SJSA1 (cell line): ENCODE data around the gene INHBE. TPM values are rescaled to one million over a fixed set of nuclear protein-coding genes. Genes with fewer than 3 reads are reported as not detected.
"Not testable (repeated sequence)": the region's sequence is repeated elsewhere in the genome, so short reads cannot be mapped to it uniquely, and the experiment has no call there.

Experiments
- DNase-seq, 2 experiments: peaks; one replicate each; pipeline ENCODE4 v3.0.0-alpha.2; 2015 to 2020; ENCODE audit warnings: low spot score in 2 of 2, low read depth in 1 of 2
- H3K27ac ChIP-seq: fragments of 250-450 bp; sonication (Bioruptor Pico); 2 replicates; pipeline ENCODE4 v1.5.1; 2020; ENCODE audit warnings: mild to moderate bottlenecking, moderate library complexity
- H3K27me3 ChIP-seq: fragments of 250-450 bp; sonication (Bioruptor Pico); replicated peaks from 2 replicates; pipeline ENCODE4 v1.5.1; 2020; ENCODE audit warnings: mild to moderate bottlenecking, moderate library complexity
- H3K36me3 ChIP-seq: fragments of 250-450 bp; sonication (Bioruptor Pico); 2 replicates; pipeline ENCODE4 v1.5.1; 2020; ENCODE audit warnings: mild to moderate bottlenecking
- H3K4me1 ChIP-seq: fragments of 250-450 bp; sonication (Bioruptor Pico); replicated peaks from 2 replicates; pipeline ENCODE4 v1.6.1; 2021; ENCODE audit warnings: mild to moderate bottlenecking
- H3K4me3 ChIP-seq: fragments of 250-450 bp; sonication (Bioruptor Pico); 2 replicates; pipeline ENCODE4 v1.5.1; 2020; ENCODE audit warnings: mild to moderate bottlenecking
- H3K9me3 ChIP-seq: fragments of 250-450 bp; sonication (Bioruptor Pico); replicated peaks from 2 replicates; pipeline ENCODE4 v1.5.1; 2020; ENCODE audit warnings: mild to moderate bottlenecking
- total RNA-seq: library from RNA; depleted of rRNA; stranded (reverse); fragments of >200 nt; shearing (Covaris generic); gene quantifications from 2 replicates; pipeline ENCODE4 v1.2.3, GENCODE V29; 2014; rRNA removed

Gene INHBE
- 2.2 and 2.5 TPM in 2 replicates for total RNA-seq

- peaks cover 58% of the 10 kb centered on the region for H3K4me1 ChIP-seq
- peaks cover 37% of the 10 kb centered on the region for H3K36me3 ChIP-seq
- DNase-seq, result peak in 1 of 2 experiments; percentile 99
- no peak within 1 kb of the TSS for H3K4me3 ChIP-seq
- no peak within 1 kb of the TSS for H3K27ac ChIP-seq
- H3K27me3 ChIP-seq, result no peaks in the 10 kb centered on the region
- no peaks in the 10 kb centered on the region for H3K9me3 ChIP-seq
Observed at GRCh38 chr12:57454566-57455373, at the start of gene INHBE. Gene INHBE (plus strand): TSS chr12:57455307. CDS start chr12:57455537, 230 bp downstream.

GRCh38 chr12:57410534-57410933, 44.6 kb upstream of the INHBE start:
- DNase-seq, result peak in 1 of 2 experiments; percentile 85
- H3K9me3 ChIP-seq, result no peaks in the 10 kb centered on the region; the same call in 1 of the 2 replicates
- H3K4me3 ChIP-seq, result no peak overlapping the region
- no peak overlapping the region for H3K27ac ChIP-seq
- peaks cover 17% of the 10 kb centered on the region for H3K36me3 ChIP-seq
- no peaks in the 10 kb centered on the region for H3K4me1 ChIP-seq
- H3K27me3 ChIP-seq, result no peaks in the 10 kb centered on the region

GRCh38 chr12:57414160-57414559, 40.9 kb upstream of the INHBE start:
- peak; percentile 66 to 84 for DNase-seq
- peaks cover 27% of the 10 kb centered on the region for H3K36me3 ChIP-seq
- not testable (repeated sequence) for H3K9me3 ChIP-seq, H3K4me1 ChIP-seq, H3K27me3 ChIP-seq, H3K4me3 ChIP-seq, H3K27ac ChIP-seq

- peak in 1 of 2 experiments; percentile 66 for DNase-seq
Observed at GRCh38 chr12:57415088-57415487, 40.0 kb upstream of the INHBE start.

DNA sequence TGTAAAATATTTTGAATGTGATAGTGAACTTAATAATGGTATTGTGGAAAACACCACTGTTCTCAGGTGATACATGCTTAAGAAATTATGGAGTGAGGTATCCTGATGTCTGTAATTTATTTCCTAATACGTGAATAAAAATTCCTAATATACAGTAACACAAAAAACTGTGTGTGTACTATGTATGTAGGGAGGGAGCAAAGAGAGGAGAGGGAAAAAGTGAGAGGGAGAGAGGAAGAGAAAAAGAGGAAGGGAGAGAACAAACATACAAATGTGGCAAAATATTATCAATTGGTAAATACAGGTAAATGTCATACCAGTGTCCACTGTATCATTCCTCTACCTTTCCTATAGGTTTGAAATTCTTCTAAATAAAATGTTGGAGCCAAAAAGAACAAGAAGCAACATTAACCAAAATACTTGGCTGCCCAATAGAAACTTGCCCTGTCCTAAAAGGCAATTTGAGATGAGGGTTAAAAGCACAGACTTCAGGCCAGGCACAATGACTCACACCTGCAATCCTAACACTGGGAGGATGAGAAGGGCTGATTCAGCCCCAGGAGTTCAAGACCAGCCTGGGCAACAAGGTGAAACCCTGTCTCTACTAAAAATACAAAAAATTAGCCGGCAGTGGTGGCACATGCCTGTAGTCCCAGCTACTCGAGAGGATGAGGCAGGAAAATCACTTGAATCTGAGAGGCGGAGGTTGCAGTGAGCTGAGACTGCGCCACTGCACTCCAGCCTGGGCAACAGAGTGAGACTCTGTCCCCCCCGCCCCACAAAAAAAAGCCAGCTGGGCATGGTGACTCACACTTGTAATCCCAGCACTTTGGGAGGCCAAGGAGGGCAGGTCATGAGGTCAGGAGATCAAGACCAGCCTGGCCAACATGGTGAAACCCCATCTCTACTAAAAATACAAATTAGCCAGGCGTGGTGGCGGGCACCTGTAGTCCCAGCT, 38.8 kb upstream of the INHBE start:
- peak; percentile 73 to 95 for DNase-seq
- no peaks in the 10 kb centered on the region; the same call in 1 of the 2 replicates for H3K9me3 ChIP-seq
- H3K4me1 ChIP-seq, result peaks cover 9% of the 10 kb centered on the region
- H3K27me3 ChIP-seq, result no peaks in the 10 kb centered on the region
- no peak overlapping the region for H3K4me3 ChIP-seq
- no peak overlapping the region for H3K27ac ChIP-seq
- peaks cover 42% of the 10 kb centered on the region for H3K36me3 ChIP-seq

More at GRCh38 chr12:57415088-57415487, 40.0 kb upstream of the INHBE start:
- Histone ChIP-seq H3K27me3 (no peaks in the 10 kb centered on the region), H3K27ac (no peak overlapping the region), H3K9me3 (no peaks in the 10 kb centered on the region; the same call in 1 of the 2 replicates), H3K36me3 (peaks cover 35% of the 10 kb centered on the region), H3K4me3 (no peak overlapping the region), H3K4me1 (peaks cover 9% of the 10 kb centered on the region)

DNA sequence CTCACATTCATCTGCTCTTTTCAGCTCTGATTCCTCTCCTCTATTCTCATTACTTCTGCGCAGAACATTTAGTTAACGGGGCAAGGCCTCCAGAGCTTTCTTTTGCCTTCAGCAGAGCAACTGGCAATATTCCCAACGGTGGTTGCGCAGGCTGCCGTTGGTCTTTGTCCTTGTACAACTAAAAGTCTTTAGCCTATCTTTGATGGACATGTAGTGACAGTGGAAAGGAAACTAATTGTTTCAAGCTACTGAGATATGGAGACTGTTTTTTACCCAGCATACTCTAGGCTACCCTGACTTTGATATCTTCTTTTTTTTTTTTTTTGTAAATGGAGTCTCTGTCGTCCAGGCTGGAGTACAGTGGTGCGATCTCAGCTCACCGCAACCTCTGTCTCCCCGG, 36.9 kb upstream of the INHBE start:
- Histone ChIP-seq H3K27ac (no peak overlapping the region), H3K27me3 (no peaks in the 10 kb centered on the region), H3K4me3 (no peak overlapping the region), H3K9me3 (no peaks in the 10 kb centered on the region), H3K4me1 (peaks cover 9% of the 10 kb centered on the region), H3K36me3 (peaks cover 53% of the 10 kb centered on the region)
- peak; percentile 71 to 91 for DNase-seq

DNA sequence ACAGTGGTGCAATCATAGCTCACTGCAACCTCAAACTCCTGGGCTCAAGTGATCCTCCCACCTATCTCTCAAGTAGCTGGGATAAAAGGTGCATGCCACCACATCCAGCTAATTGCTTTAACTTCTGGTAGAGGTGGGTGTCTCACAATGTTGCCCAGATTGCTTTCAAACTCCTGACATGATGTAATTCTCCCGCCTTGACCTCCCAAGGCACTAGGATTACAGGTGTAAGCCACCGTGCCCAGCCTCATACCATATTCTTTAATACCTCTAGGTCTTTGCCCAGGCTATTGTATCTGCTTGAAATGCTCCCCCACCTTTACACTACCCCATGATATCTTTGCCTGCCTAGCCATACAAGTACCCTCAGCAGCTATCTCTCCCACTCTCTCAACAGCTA, 35.6 kb upstream of the INHBE start:
- Histone ChIP-seq H3K27me3 (no peaks in the 10 kb centered on the region), H3K4me3 (no peak overlapping the region), H3K36me3 (peaks cover 63% of the 10 kb centered on the region), H3K4me1 (peaks cover 9% of the 10 kb centered on the region), H3K27ac (no peak overlapping the region), H3K9me3 (no peaks in the 10 kb centered on the region)
- DNase-seq, result peak; percentile 62 to 86

DNA sequence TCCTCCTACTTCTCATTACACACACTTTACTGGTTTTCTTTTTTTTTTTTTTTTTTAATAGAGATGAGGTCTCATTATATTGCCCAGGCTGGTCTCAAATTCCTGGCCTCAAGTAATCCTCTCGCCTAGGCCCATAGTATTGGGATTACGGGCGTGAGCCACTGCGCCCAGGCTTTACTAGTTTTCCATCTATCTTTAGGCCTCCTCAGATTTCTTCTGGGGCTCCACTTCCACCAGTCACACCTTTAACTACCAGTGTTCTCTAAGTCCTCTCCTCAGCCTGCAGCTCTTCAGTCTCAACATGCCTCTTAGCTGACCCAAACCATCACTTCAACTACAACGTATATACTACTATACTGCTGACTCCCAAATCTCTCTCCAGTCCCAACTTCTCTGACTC, 34.6 kb upstream of the INHBE start:
- no peak overlapping the region for H3K4me3 ChIP-seq
- H3K9me3 ChIP-seq, result no peaks in the 10 kb centered on the region
- H3K36me3 ChIP-seq, result peaks cover 71% of the 10 kb centered on the region
- DNase-seq, result peak; percentile 63 to 90
- H3K27ac ChIP-seq, result no peak overlapping the region
- no peaks in the 10 kb centered on the region for H3K27me3 ChIP-seq
- H3K4me1 ChIP-seq, result peaks cover 9% of the 10 kb centered on the region

DNA sequence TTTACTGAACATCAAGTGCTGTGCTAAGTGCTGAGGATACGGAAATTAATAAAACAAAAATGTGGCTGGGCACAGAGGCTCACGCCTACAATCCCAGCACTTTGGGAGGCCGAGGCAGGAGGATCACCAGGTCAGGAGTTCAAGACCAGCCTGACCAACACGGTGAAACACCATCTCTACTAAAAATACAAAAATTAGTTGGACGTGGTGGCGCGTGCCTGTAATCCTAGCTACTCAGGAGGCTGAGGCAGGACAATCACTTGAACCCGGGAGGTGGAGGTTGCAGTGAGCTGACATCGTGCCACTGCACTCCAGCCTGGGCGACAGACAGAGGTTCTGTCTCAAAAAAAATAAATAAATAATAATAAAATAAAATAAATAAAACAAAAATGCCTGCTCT, 28.2 kb upstream of the INHBE start:
- not testable (repeated sequence) for H3K4me3 ChIP-seq

GRCh38 chr12:57428965-57429364, 26.1 kb upstream of the INHBE start:
- Histone ChIP-seq H3K27me3 (no peaks in the 10 kb centered on the region), H3K4me3 (no peak overlapping the region), H3K36me3 (peaks cover 31% of the 10 kb centered on the region), H3K9me3 (no peaks in the 10 kb centered on the region), H3K27ac (no peak overlapping the region), H3K4me1 (peaks cover 18% of the 10 kb centered on the region)
- no peak for DNase-seq

More for the DNA sequence above, 28.2 kb upstream of the INHBE start:
- DNase-seq, result peak in 1 of 2 experiments; percentile 81
- Histone ChIP-seq H3K4me1 (peaks cover 18% of the 10 kb centered on the region), H3K36me3 (peaks cover 49% of the 10 kb centered on the region)
- H3K9me3 ChIP-seq, H3K27ac ChIP-seq, H3K27me3 ChIP-seq: not testable (repeated sequence)

- DNase-seq, result peak in 1 of 2 experiments; percentile 84
- Histone ChIP-seq H3K9me3 (no peaks in the 10 kb centered on the region), H3K27me3 (no peaks in the 10 kb centered on the region), H3K4me1 (peaks cover 18% of the 10 kb centered on the region), H3K36me3 (peaks cover 25% of the 10 kb centered on the region), H3K4me3 (peak overlapping the region; percentile 59), H3K27ac (peak overlapping the region; percentile 71)
Observed at GRCh38 chr12:57429473-57430111, 25.5 kb upstream of the INHBE start.

GRCh38 chr12:57430112-57430930, 24.8 kb upstream of the INHBE start:
- peaks cover 20% of the 10 kb centered on the region for H3K36me3 ChIP-seq
- H3K4me3 ChIP-seq, result peak overlapping the region; percentile 59
- peak; percentile 85 to 100 for DNase-seq
- H3K27ac ChIP-seq, result peak overlapping the region; percentile 71
- H3K4me1 ChIP-seq, result peaks cover 18% of the 10 kb centered on the region
- H3K27me3 ChIP-seq, result no peaks in the 10 kb centered on the region
- no peaks in the 10 kb centered on the region for H3K9me3 ChIP-seq
